CD4-positive, alpha-beta T cell treated with Interleukin-6 for 4 hours (primary cell): ENCODE data around the gene C13orf42.
A peak's percentile ranks its signal among the peaks of the same experiment; 100 is the strongest.
"Not testable (repeated sequence)": the region's sequence is repeated elsewhere in the genome, so short reads cannot be mapped to it uniquely, and the experiment has no call there.

Experiments used
- DNase-seq: peaks from one replicate; pipeline ENCODE4 v3.0.0-alpha.2; 2020; ENCODE audit warnings: mixed read lengths

The C13orf42 gene

GRCh38 chr13:51118809-51119431 is 7.8 kb upstream of the C13orf42 start:
- no peak for DNase-seq

GRCh38 chr13:51113969-51114368 is 2.9 kb upstream of the C13orf42 start:
- no peak for DNase-seq

- no peak for DNase-seq
Measured at GRCh38 chr13:51113186-51113881, 2.3 kb upstream of the C13orf42 start.

GRCh38 chr13:51112771-51113170 is 1.7 kb upstream of the C13orf42 start:
- no peak for DNase-seq

- DNase-seq: no peak
Measured at GRCh38 chr13:51111997-51112396, 923 bp upstream of the C13orf42 start.

GRCh38 chr13:51107996-51108395 is 3.1 kb downstream of the C13orf42 start:
- no peak for DNase-seq

- no peak for DNase-seq
Measured at GRCh38 chr13:51105046-51105445, 6.0 kb downstream of the C13orf42 start.

- DNase-seq: no peak
Measured at GRCh38 chr13:51101636-51102235, 9.3 kb downstream of the C13orf42 start.

- no peak for DNase-seq
Measured at GRCh38 chr13:51097353-51098043, 13.6 kb downstream of the C13orf42 start.

GRCh38 chr13:51096131-51096530 is 14.9 kb downstream of the C13orf42 start:
- no peak for DNase-seq

GRCh38 chr13:51093574-51093973 is 17.5 kb downstream of the C13orf42 start:
- DNase-seq: no peak

GRCh38 chr13:51091839-51092238 is 19.2 kb downstream of the C13orf42 start:
- DNase-seq: no peak

GRCh38 chr13:51083706-51084105 is 27.4 kb downstream of the C13orf42 start:
- no peak for DNase-seq

- DNase-seq: not testable (repeated sequence)
Measured at GRCh38 chr13:51080478-51081065, 30.5 kb downstream of the C13orf42 start.

- no peak for DNase-seq
Measured at GRCh38 chr13:51071493-51071892, 39.6 kb downstream of the C13orf42 start.

GRCh38 chr13:51070005-51070649 is 40.9 kb downstream of the C13orf42 start:
- peak; percentile 80 for DNase-seq

- DNase-seq: no peak
Measured at GRCh38 chr13:51068501-51068900, 42.6 kb downstream of the C13orf42 start.

- no peak for DNase-seq
Measured at GRCh38 chr13:51067706-51068105, 43.4 kb downstream of the C13orf42 start.

GRCh38 chr13:51067210-51067701 is 43.8 kb downstream of the C13orf42 start:
- DNase-seq: no peak

GRCh38 chr13:51066091-51066831 is 44.8 kb downstream of the C13orf42 start:
- no peak for DNase-seq

GRCh38 chr13:51065372-51066090 is 45.5 kb downstream of the C13orf42 start:
- DNase-seq: no peak
